ENCODE results near the gene KRT2.

DNA sequence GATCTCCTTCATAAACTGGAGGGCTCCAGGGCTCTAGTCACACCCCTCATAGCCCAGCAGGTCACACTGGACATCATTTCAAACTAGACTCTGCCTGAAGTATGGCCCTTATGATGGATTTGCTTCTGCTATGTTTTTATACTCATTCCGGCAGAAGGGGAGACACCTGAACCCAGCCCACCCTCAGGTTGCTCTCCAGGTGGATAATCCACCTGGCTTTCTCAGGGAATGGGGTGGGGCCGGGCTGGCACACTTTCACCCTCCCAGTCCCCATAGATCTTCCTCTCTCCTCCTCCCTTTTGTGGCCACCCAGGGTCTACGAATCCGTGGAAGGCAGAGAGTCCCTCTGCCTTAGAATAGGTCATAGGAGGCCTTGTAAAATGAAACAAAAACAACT lies 23.9 kb downstream of the KRT2 start:
- TF ChIP-seq POLR2AphosphoS5 (IDR thresholded peaks at IDR 0.05; ENCODE audit: low read depth, low read length): no peak
- TF ChIP-seq, protein P1, sequence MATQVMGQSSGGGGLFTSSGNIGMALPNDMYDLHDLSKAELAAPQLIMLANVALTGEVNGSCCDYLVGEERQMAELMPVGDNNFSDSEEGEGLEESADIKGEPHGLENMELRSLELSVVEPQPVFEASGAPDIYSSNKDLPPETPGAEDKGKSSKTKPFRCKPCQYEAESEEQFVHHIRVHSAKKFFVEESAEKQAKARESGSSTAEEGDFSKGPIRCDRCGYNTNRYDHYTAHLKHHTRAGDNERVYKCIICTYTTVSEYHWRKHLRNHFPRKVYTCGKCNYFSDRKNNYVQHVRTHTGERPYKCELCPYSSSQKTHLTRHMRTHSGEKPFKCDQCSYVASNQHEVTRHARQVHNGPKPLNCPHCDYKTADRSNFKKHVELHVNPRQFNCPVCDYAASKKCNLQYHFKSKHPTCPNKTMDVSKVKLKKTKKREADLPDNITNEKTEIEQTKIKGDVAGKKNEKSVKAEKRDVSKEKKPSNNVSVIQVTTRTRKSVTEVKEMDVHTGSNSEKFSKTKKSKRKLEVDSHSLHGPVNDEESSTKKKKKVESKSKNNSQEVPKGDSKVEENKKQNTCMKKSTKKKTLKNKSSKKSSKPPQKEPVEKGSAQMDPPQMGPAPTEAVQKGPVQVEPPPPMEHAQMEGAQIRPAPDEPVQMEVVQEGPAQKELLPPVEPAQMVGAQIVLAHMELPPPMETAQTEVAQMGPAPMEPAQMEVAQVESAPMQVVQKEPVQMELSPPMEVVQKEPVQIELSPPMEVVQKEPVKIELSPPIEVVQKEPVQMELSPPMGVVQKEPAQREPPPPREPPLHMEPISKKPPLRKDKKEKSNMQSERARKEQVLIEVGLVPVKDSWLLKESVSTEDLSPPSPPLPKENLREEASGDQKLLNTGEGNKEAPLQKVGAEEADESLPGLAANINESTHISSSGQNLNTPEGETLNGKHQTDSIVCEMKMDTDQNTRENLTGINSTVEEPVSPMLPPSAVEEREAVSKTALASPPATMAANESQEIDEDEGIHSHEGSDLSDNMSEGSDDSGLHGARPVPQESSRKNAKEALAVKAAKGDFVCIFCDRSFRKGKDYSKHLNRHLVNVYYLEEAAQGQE (IDR thresholded peaks at IDR 0.05; ENCODE audit: insufficient read depth in 1 of 2, low read depth in 2 of 2, low read length in 2 of 2): no peak
- TF ChIP-seq TAF1 (IDR thresholded peaks at IDR 0.05; ENCODE audit: borderline replicate concordance, insufficient read depth, low read length): no peak
